H1 (cell line): ENCODE measurements around the gene GPR12. TPM values are rescaled to one million over a fixed set of nuclear protein-coding genes. Genes with fewer than 3 reads are reported as not detected.

ENCODE experiments used
- CTCF ChIA-PET: fragments of 300-600 bp; sonication (Branson Sonifier 250); formaldehyde crosslinking; loops from one replicate; lab custom pipeline; 2021; ENCODE audit not compliant: partially characterized antibody; lab: Charles Lee
- POLR2A ChIA-PET: fragments of 300-600 bp; sonication (Branson Sonifier 250); formaldehyde crosslinking; loops from one replicate; lab custom pipeline; 2021; ENCODE audit warnings: inconsistent platforms; ENCODE audit not compliant: partially characterized antibody; lab: Charles Lee
- DNase-seq, 2 experiments: peaks; one replicate each; pipeline versions ENCODE4 v3.0.0 to v3.0.0-alpha.2; 2010 to 2022; ENCODE audit warnings: low spot score in 2 of 2, low read depth in 1 of 2, mixed read lengths in 1 of 2
- FAIRE-seq: peaks from 2 replicates; lab custom pipeline; 2011; peaks lifted over from hg19 to GRCh38; lab: Jason Lieb, UNC
- H2AFZ ChIP-seq: 2 replicates; pipeline ENCODE4 v1.8.1; 2012; ENCODE audit warnings: low read length, inconsistent platforms
- H2AK5ac ChIP-seq: 2 replicates; pipeline ENCODE4 v1.6.1; 2013; ENCODE audit warnings: low read depth, low read length
- H2BK120ac ChIP-seq: replicated peaks from 2 replicates; pipeline ENCODE3; 2013; ENCODE audit warnings: low read depth, low read length, inconsistent platforms
- H2BK12ac ChIP-seq: 2 replicates; pipeline ENCODE4 v1.6.1; 2013; ENCODE audit warnings: low read depth, low read length
- H2BK15ac ChIP-seq: 2 replicates; pipeline ENCODE4 v1.6.1; 2013; ENCODE audit warnings: low read length
- H2BK20ac ChIP-seq: 2 replicates; pipeline ENCODE4 v1.6.1; 2013; ENCODE audit warnings: low read length
- H2BK5ac ChIP-seq: 2 replicates; pipeline ENCODE4 v1.6.1; 2013; ENCODE audit warnings: low read depth, low read length
- H3K14ac ChIP-seq: 2 replicates; pipeline ENCODE4 v1.6.1; 2013; ENCODE audit warnings: inconsistent platforms; ENCODE audit not compliant: insufficient read length
- H3K18ac ChIP-seq: 2 replicates; pipeline ENCODE4 v1.6.1; 2013; ENCODE audit warnings: low read length; ENCODE audit errors: extremely low read depth
- H3K23ac ChIP-seq: 2 replicates; pipeline ENCODE4 v1.6.1; 2013; ENCODE audit warnings: inconsistent platforms; ENCODE audit not compliant: insufficient read length
- H3K23me2 ChIP-seq: 2 replicates; pipeline ENCODE4 v1.6.1; 2013; ENCODE audit warnings: low read depth, low read length
- H3K27ac ChIP-seq: 2 replicates; pipeline ENCODE4 v1.6.1; 2011; ENCODE audit warnings: low read depth, low read length, inconsistent platforms
- H3K27me3 ChIP-seq, 4 experiments: replicated peaks in 1 of 4; 1 replicate in 1 of 4; 2 replicates in 3 of 4; pipeline versions ENCODE4 v1.6.1 to v1.8.1; 2011 to 2013; ENCODE audit warnings: low read length in 3 of 4, mild to moderate bottlenecking in 3 of 4, inconsistent platforms in 2 of 4, mixed read lengths in 2 of 4, moderate library complexity in 1 of 4; ENCODE audit not compliant: control insufficient read depth in 3 of 4, insufficient read depth in 3 of 4; ENCODE audit errors: extremely low read depth in 1 of 4
- H3K36me3 ChIP-seq, 4 experiments: 2 replicates each; pipeline versions ENCODE4 v1.6.1 to v1.8.1; 2011 to 2013; ENCODE audit warnings: mild to moderate bottlenecking in 4 of 4, low read length in 3 of 4, moderate library complexity in 2 of 4, control low read depth in 1 of 4, inconsistent platforms in 1 of 4; ENCODE audit not compliant: insufficient read depth in 4 of 4, control insufficient read depth in 2 of 4
- H3K4ac ChIP-seq: replicated peaks from 2 replicates; pipeline ENCODE3; 2013; ENCODE audit warnings: low read length, low read depth, mixed read lengths, inconsistent platforms; ENCODE audit not compliant: insufficient read length
- H3K4me1 ChIP-seq, 4 experiments: replicated peaks in 1 of 4; 1 replicate in 1 of 4; 2 replicates in 3 of 4; pipeline versions ENCODE4 v1.6.1 to v1.8.1; 2011 to 2013; ENCODE audit warnings: low read length in 3 of 4, inconsistent platforms in 2 of 4, mixed read lengths in 1 of 4; ENCODE audit not compliant: insufficient read depth in 4 of 4, control insufficient read depth in 3 of 4
- H3K4me2 ChIP-seq, 2 experiments: 2 replicates each; pipeline versions ENCODE4 v1.6.1 to v1.8.1; 2011 to 2013; ENCODE audit warnings: low read depth in 2 of 2, low read length in 2 of 2, control low read depth in 1 of 2, inconsistent platforms in 1 of 2, mild to moderate bottlenecking in 1 of 2; ENCODE audit not compliant: insufficient read depth in 1 of 2
- H3K4me3 ChIP-seq, 4 experiments: fragments of 200-600, 300-600 bp in 1 of 4; sonication (generic), shearing (Covaris generic), sonication (Bioruptor Twin) in 1 of 4; 2 replicates each; pipeline versions ENCODE4 v1.5.1 to v1.8.1; 2011 to 2016; ENCODE audit warnings: low read length in 4 of 4, low read depth in 3 of 4, control low read depth in 2 of 4, inconsistent platforms in 2 of 4, mild to moderate bottlenecking in 2 of 4, mixed read lengths in 1 of 4, moderate library complexity in 1 of 4; ENCODE audit not compliant: insufficient read depth in 2 of 4; ENCODE audit errors: extremely low read depth in 1 of 4
- H3K56ac ChIP-seq: replicated peaks from 2 replicates; pipeline ENCODE3; 2013; ENCODE audit warnings: low read depth, mild to moderate bottlenecking, mixed read lengths, low read length, inconsistent platforms; ENCODE audit not compliant: insufficient read length
- H3K79me1 ChIP-seq: 2 replicates; pipeline ENCODE4 v1.6.1; 2013; ENCODE audit warnings: low read depth, low read length, control low read depth
- H3K79me2 ChIP-seq, 2 experiments: 2 replicates each; pipeline versions ENCODE4 v1.6.1 to v1.8.1; 2012 to 2013; ENCODE audit warnings: low read length in 2 of 2, mild to moderate bottlenecking in 2 of 2, inconsistent platforms in 1 of 2; ENCODE audit not compliant: insufficient read depth in 2 of 2, control insufficient read depth in 1 of 2
- H3K9ac ChIP-seq, 4 experiments: replicated peaks in 1 of 4; 1 replicate in 1 of 4; 2 replicates in 3 of 4; pipeline versions ENCODE4 v1.6.1 to v1.8.1; 2011 to 2013; ENCODE audit warnings: low read depth in 3 of 4, low read length in 3 of 4, control low read depth in 2 of 4, mild to moderate bottlenecking in 2 of 4, moderate library complexity in 2 of 4, inconsistent platforms in 1 of 4; ENCODE audit errors: extremely low read depth in 1 of 4
- H3K9me3 ChIP-seq, 2 experiments: 2 replicates each; pipeline versions ENCODE4 v1.6.1 to v1.8.1; 2012 to 2013; ENCODE audit warnings: mild to moderate bottlenecking in 2 of 2, moderate library complexity in 2 of 2, control low read depth in 1 of 2, inconsistent platforms in 1 of 2, low read depth in 1 of 2, low read length in 1 of 2, mixed read lengths in 1 of 2; ENCODE audit not compliant: insufficient read depth in 2 of 2
- H4K20me1 ChIP-seq, 2 experiments: replicated peaks in 1 of 2; 2 replicates each; pipeline versions ENCODE3 to v1.8.1; 2011 to 2013; ENCODE audit warnings: inconsistent platforms in 2 of 2, low read length in 2 of 2, mild to moderate bottlenecking in 1 of 2; ENCODE audit not compliant: insufficient read depth in 2 of 2, control insufficient read depth in 1 of 2
- H4K5ac ChIP-seq: 2 replicates; pipeline ENCODE4 v1.6.1; 2013; ENCODE audit warnings: low read length, low read depth, mixed read lengths, inconsistent platforms; ENCODE audit not compliant: insufficient read length
- H4K8ac ChIP-seq: 2 replicates; pipeline ENCODE4 v1.8.0; 2013; ENCODE audit warnings: mild to moderate bottlenecking, moderate library complexity, low read length, inconsistent platforms; ENCODE audit not compliant: insufficient read depth; ENCODE audit errors: extremely low read depth
- H4K91ac ChIP-seq: replicated peaks from 2 replicates; pipeline ENCODE3; 2013; ENCODE audit warnings: low read length, mixed read lengths, inconsistent platforms; ENCODE audit not compliant: insufficient read length
- HDAC2 ChIP-seq, 2 experiments: fragments of 300-600 bp in 1 of 2; sonication (generic) in 1 of 2; IDR thresholded peaks; 2 replicates each; pipeline ENCODE4 v1.6.1; 2011 to 2012; ENCODE audit warnings: low read depth in 2 of 2, low read length in 2 of 2, mild to moderate bottlenecking in 2 of 2, moderate library complexity in 2 of 2, borderline replicate concordance in 1 of 2, inconsistent platforms in 1 of 2
- HDAC6 ChIP-seq: IDR thresholded peaks from one replicate; pipeline ENCODE4 v1.7.1; 2012; ENCODE audit warnings: low read depth, mild to moderate bottlenecking, inconsistent platforms, low read length, moderate library complexity
- MAFK ChIP-seq: IDR thresholded peaks from 2 replicates; pipeline ENCODE4 v1.6.1; 2012; ENCODE audit warnings: low read depth, mild to moderate bottlenecking, improper control_type of control experiment, low read length
- NANOG ChIP-seq: IDR thresholded peaks from 2 replicates; pipeline ENCODE4 v1.6.1; 2011; ENCODE audit warnings: low read length, low read depth, mild to moderate bottlenecking, inconsistent platforms; ENCODE audit not compliant: insufficient read depth, poor library complexity, severe bottlenecking
- SRF ChIP-seq: IDR thresholded peaks from 2 replicates; pipeline ENCODE4 v1.6.1; 2011; ENCODE audit warnings: mild to moderate bottlenecking, low read depth, low read length, moderate library complexity
- WGBS, 2 experiments: shearing (Covaris generic) in 1 of 2; methylation state at CpG; one replicate each; pipeline versions ENCODE4 v1.1.6 to v1.1.7; 2013 to 2015; ENCODE audit warnings: low lambda C conversion rate in 2 of 2, mixed read lengths in 2 of 2, inconsistent platforms in 1 of 2, low coverage in 1 of 2, missing lambda C conversion rate in 1 of 2; ENCODE audit not compliant: insufficient replicate concordance in 2 of 2, insufficient coverage in 1 of 2, insufficient read length in 1 of 2; ENCODE audit errors: extremely low coverage in 1 of 2, missing lambda C conversion rate in 1 of 2; 5-methylcytosine and 5-hydroxymethylcytosine counted together
- polyA plus RNA-seq, 7 experiments: library from polyadenylated mRNA; depleted of rRNA in 3 of 7; stranded (reverse) in 5 of 7; unstranded in 2 of 7; fragments of >200 nt in 5 of 7; fragments of 200-250 nt in 2 of 7; gene quantifications; 1 replicate in 5 of 7; 2 replicates in 1 of 7; 4 replicates in 1 of 7; pipeline versions ENCODE4 v1.2.1 to v1.2.3, GENCODE V29; 2011 to 2013; ENCODE audit warnings: missing spikeins in 2 of 7, mixed read lengths in 2 of 7
- total RNA-seq: library from RNA; stranded (reverse); fragmentation: NEBNext Ultra II Directional; extraction: Animal tissue kit (Norgen Biotek cat#: 25700); gene quantifications from 2 replicates; pipeline ENCODE4 v1.2.1, GENCODE V29; 2021
- TF ChIP-seq, protein P1 (sequence below): IDR thresholded peaks from 2 replicates; pipeline ENCODE4 v1.6.1; 2012; ENCODE audit warnings: inconsistent platforms

GPR12 gene
- total and polyA plus RNA-seq, 2 of the 8 experiments (the other 6 are each of a cell fraction or from before 2014, with no cell fraction given) = 0.15 to 0.27 TPM

DNA sequence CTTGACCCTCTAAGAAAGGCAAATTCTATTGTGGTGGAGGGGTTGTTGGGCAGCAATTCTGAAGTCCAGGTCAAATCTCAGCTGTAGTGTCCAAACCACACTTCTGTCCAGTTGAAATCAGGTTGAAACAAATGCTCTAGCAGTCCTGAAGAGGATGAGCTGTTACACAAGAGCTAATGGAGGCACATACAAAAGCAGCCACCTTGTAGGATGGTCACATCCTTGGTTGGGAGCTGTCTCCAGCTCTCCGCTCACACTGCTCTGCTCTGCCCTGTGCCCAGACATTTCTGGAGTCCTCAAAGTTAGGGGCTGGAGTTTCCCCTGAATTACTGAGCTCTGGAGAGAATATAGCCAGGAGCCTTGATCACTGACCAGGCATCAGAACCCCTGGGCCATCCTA lies 47.2 kb downstream of the GPR12 start:
- 89% methylated on average over 1 of the region's 1 CpG; no CpG with 5 or more reads in 1 of the 2 experiments for WGBS, 2 experiments
- H3K79me2 ChIP-seq = no peaks in the 10 kb centered on the region
- no peak overlapping the region for H4K5ac ChIP-seq
- H3K9me3 ChIP-seq = peaks cover 6 to 7% of the 10 kb centered on the region in 2 experiments; a peak in 2 of 4 replicates
- no peak overlapping the region for H4K8ac ChIP-seq
- H3K9ac ChIP-seq = no peak overlapping the region
- CTCF ChIA-PET = interaction anchor here (0.6 to 11.9 kb wide), 7 partner anchors 11 to 234 kb away, joined by 3 to 131 read pairs (median 3); no protein-coding TSS in a partner anchor
- H4K91ac ChIP-seq = no peak overlapping the region
- no peak overlapping the region for H3K14ac ChIP-seq
- H3K4me3 ChIP-seq = no peak overlapping the region
- no peak overlapping the region for H2BK12ac ChIP-seq
- no peak for TF ChIP-seq HDAC2 (IDR thresholded peaks at IDR 0.05; ENCODE audit: borderline replicate concordance in 1 of 2, low read depth in 2 of 2, low read length in 2 of 2)
- TF ChIP-seq, protein P1, sequence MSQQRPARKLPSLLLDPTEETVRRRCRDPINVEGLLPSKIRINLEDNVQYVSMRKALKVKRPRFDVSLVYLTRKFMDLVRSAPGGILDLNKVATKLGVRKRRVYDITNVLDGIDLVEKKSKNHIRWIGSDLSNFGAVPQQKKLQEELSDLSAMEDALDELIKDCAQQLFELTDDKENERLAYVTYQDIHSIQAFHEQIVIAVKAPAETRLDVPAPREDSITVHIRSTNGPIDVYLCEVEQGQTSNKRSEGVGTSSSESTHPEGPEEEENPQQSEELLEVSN = no peak
- no peak for TF ChIP-seq HDAC6
- no peak for TF ChIP-seq MAFK
- no peak for TF ChIP-seq SRF
- no peak for TF ChIP-seq NANOG
- H3K79me1 ChIP-seq = no peaks in the 10 kb centered on the region
- no peak overlapping the region for H3K18ac ChIP-seq
- H3K27ac ChIP-seq = no peak overlapping the region
- no peak overlapping the region for H2BK15ac ChIP-seq
- no peak for DNase-seq
- no peak overlapping the region for H3K4ac ChIP-seq
- POLR2A ChIA-PET = no interaction called here
- no peak overlapping the region for H2AK5ac ChIP-seq
- H3K23ac ChIP-seq = no peak overlapping the region
- no peak overlapping the region for H2BK120ac ChIP-seq
- no peaks in the 10 kb centered on the region for H3K27me3 ChIP-seq
- FAIRE-seq = no peak
- no peaks in the 10 kb centered on the region for H3K36me3 ChIP-seq
- peaks cover 1 to 7% (median 4%) of the 10 kb centered on the region in 4 experiments; a peak in 4 of 7 replicates for H3K4me1 ChIP-seq
- no peaks in the 10 kb centered on the region for H4K20me1 ChIP-seq
- no peak overlapping the region for H2AFZ ChIP-seq
- no peak overlapping the region for H3K4me2 ChIP-seq
- H2BK5ac ChIP-seq = no peak overlapping the region
- 0 out of 2 replicates have a peak, but pooled peaks cover 2% of the 10 kb centered on the region for H3K23me2 ChIP-seq
- H2BK20ac ChIP-seq = no peak overlapping the region
- no peak overlapping the region for H3K56ac ChIP-seq
